ENCODE data around the gene A2M. TPM values are rescaled to one million over a fixed set of nuclear protein-coding genes. Genes with fewer than 3 reads are reported as not detected.

Gene A2M
- total and polyA plus RNA-seq, 2 of the 4 experiments (the other 2 are of a cell fraction) = 1.1 to 3.2 TPM

DNA sequence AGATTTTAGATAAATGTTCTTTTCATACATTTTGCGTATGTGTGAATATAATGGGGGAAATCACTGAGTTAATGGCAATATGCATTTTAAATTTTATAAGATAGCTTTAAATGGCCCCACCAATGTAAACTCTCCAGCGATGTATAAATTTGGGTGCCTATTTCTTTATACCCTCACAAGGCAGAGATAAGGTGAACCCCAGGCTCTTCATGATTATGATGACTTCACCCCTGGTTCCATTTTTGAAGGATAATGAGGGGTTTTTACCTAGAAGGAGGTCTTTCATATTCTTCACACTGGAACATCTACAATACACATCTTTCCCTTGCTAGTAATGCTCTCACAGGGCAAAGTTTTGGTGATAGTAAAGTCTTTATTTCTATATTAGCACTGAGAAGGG, 91.2 kb downstream of the A2M start:
- Histone ChIP-seq H3K14ac (replicated peaks; ENCODE audit: low read depth, low read length) (no peak overlapping the region), H2AK5ac (ENCODE audit: low read depth, low read length) (no peak overlapping the region), H3K4me1 (ENCODE audit: control insufficient read depth, insufficient read depth, low read length) (no peaks in the 10 kb centered on the region), H4K8ac (ENCODE audit: low read depth in 2 of 2, low read length in 2 of 2) (no peak overlapping the region), H3K56ac (ENCODE audit: extremely low read depth, insufficient read depth, low read length) (no peak overlapping the region), H3K4me2 (ENCODE audit: low read depth, low read length) (no peak overlapping the region), H3K18ac (ENCODE audit: low read depth, low read length) (no peak overlapping the region), H3K23ac (ENCODE audit: low read depth, low read length) (no peak overlapping the region), H2AFZ (replicated peaks; ENCODE audit: low read length, poor library complexity) (no peak overlapping the region), H3K9me1 (ENCODE audit: insufficient read depth, low read length) (no peaks in the 10 kb centered on the region), H3K4ac (ENCODE audit: low read depth, low read length) (no peak overlapping the region), H3K9me3 (ENCODE audit: control insufficient read depth, insufficient read depth, low read length) (no peaks in the 10 kb centered on the region), H3K27me3 (ENCODE audit: control insufficient read depth, insufficient read depth, low read length) (no peaks in the 10 kb centered on the region), H2BK5ac (ENCODE audit: low read depth, low read length, poor library complexity, severe bottlenecking) (no peak overlapping the region), H4K91ac (ENCODE audit: insufficient read depth, low read depth, low read length) (no peak overlapping the region), H2BK120ac (ENCODE audit: low read depth, low read length) (no peak overlapping the region), H3K36me3 (ENCODE audit: control insufficient read depth, insufficient read depth, low read length) (no peaks in the 10 kb centered on the region), H2BK15ac (ENCODE audit: low read depth, low read length) (no peak overlapping the region), H3K79me1 (ENCODE audit: low read depth in 1 of 2, low read length in 2 of 2) (no peaks in the 10 kb centered on the region), H2AK9ac (replicated peaks; ENCODE audit: low read depth, low read length, poor library complexity) (no peak overlapping the region), H3K4me3 (ENCODE audit: insufficient read depth, low read depth, low read length) (no peak overlapping the region), H3K9ac (ENCODE audit: low read depth, low read length) (no peak overlapping the region), H3K27ac (ENCODE audit: insufficient read depth, low read length) (no peak overlapping the region), H4K5ac (ENCODE audit: low read depth, low read length) (no peak overlapping the region), H2BK20ac (ENCODE audit: low read depth, low read length) (no peak overlapping the region), H4K20me1 (ENCODE audit: insufficient read depth, low read length) (no peaks in the 10 kb centered on the region)
- DNase-seq (no peak), ATAC-seq (ENCODE audit: low read depth) (no peak)
- intact Hi-C loops (cut with micrococcal nuclease) = no loop called here
- ChIA-PET POLR2A (ENCODE audit: unreplicated experiment) (no interaction called here), CTCF (interaction anchor here (0.6 kb wide), 1 partner anchor 10 kb away, joined by 3 read pairs; no protein-coding TSS in a partner anchor)
- dilution Hi-C loops (cut with HindIII; ENCODE audit: low sequenced_read_pairs, unreplicated experiment) = no loop called here
- no CpG with 5 or more reads among the region's 2 CpGs for WGBS, 2 experiments (ENCODE audit: extremely low coverage in 2 of 2, insufficient read length in 1 of 2)
- no TSS peak for BruUV-seq (replicated peaks)
- TF ChIP-seq MAZ (IDR thresholded peaks at IDR 0.05; ENCODE audit: borderline replicate concordance, low read depth, low read length) = no peak
- no peak for TF ChIP-seq SMC3 (IDR thresholded peaks at IDR 0.05; ENCODE audit: low read depth, low read length)
- no peak for TF ChIP-seq MAFK (IDR thresholded peaks at IDR 0.05; ENCODE audit: low read depth, low read length)
- no peak for TF ChIP-seq RAD21 (IDR thresholded peaks at IDR 0.05; ENCODE audit: low read length)
- no peak for TF ChIP-seq POLR2A (IDR thresholded peaks at IDR 0.05; ENCODE audit: low read depth, low read length)
- TF ChIP-seq CEBPB (IDR thresholded peaks at IDR 0.05; ENCODE audit: low read depth, low read length) = no peak
- no peak for TF ChIP-seq CHD1 (IDR thresholded peaks at IDR 0.05; ENCODE audit: low read depth, low read length)
- TF ChIP-seq MXI1 (IDR thresholded peaks at IDR 0.05; ENCODE audit: borderline replicate concordance, low read depth, low read length) = no peak
- in situ Hi-C loops (cut with MboI; ENCODE audit: low sequenced_read_pairs) = no loop called here
